Measurements from ENCODE around the gene ANK2.
"Not testable (repeated sequence)": the region's sequence is repeated elsewhere in the genome, so short reads cannot be mapped to it uniquely, and the experiment has no call there.

The ANK2 gene

DNA sequence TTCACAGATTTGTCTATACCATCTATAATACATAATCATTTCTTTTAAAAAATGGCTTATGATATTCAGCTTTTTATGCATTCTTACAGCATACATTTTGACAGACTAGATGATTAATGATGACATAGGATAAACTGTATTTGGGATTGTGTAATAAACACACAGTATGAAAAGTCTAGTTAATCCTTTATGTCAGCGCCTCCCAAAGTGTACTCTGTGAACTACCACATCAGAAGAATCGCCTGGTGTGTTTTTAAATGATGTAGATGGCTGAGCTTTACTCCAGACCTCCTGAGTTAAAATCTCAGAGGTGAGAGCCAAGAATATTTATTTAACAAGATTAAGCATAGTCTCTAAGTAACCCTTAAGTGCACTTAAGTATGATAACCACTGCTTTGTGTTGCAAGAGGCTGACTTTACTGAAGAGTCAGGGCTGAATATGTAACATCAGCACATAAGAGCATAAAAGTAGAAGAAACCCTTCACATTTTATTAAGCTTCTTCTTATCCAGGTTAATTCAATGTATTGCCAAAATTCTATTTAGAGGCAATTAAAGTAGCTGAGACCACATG is 104.2 kb downstream of the ANK2 start:
- no peak for DNase-seq (ENCODE audit: low read depth)

DNA sequence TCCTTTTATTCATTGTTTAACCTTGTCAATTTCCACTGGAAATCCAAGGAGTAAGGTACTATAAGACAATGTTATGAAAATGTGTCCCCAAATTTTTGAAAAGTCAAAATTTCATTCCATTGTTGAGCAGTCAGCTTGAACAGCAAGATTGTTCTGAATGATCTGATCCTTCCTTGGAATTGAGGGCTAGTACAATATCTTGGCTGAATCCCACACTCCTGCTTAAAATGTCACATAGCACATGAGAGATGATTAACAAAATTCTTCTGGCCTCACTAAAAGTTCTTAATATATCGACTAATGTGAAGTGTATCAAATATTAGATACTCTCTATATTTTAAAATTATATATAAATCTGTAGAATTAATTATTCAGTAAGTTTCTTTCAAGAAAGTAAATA is 104.8 kb downstream of the ANK2 start:
- no peak for DNase-seq (ENCODE audit: low read depth)

DNA sequence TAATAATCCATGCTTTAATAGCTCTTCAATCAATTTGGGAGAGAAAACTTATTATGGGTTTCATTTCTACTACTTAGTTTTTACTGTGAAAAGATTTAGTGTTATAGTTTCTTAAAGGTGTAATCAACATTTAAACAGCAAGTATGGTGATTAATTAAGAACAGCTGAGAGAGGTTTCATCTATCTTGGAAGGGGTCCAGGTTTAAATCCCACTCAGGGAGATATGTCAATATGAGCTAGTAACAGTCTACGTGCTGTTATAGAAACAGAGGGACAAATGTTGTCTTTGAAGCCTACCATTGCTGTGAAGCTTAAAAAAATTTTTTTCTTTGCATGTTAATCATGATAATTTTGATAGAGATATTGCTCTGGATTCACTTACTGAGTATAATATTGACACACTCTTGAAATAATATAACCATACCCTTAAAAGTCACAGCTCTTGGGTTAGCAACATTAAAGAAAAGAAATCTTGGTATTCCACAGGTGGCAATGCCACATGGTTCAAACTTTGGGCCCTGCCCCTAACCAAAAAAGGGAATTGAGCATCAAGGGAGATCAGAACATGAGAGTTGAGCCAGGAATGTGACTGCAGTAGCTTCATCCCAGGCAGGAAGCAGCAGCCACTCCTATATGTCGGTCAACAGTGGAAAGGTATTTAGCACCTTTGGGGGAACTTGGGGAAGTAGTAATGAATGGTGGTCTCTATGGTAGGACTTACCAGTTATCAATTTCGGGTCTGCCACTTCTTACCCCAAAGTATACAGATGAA is 107.8 kb downstream of the ANK2 start:
- DNase-seq (ENCODE audit: low read depth), result no peak

GRCh38 chr4:113159942-113160545 is 110.6 kb downstream of the ANK2 start:
- DNase-seq (ENCODE audit: low read depth), result no peak

DNA sequence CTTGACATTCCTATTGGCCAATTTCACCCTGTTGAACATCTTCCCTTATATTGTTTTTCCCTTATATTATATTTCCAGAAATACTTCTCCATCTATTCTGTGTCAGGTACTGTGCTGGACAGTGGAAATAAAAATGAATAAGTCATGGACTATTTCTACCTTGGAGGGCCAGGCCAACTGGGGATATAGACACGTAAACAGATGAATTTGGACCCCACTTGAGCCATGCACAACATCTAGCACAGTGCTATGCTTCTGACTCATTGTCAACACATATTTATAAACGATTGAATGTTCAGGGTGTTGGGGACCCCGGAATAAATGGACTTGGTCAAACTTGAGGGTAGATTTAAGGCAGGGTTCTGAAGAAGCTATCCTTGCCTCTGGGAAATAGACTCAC is 111.1 kb downstream of the ANK2 start:
- DNase-seq (ENCODE audit: low read depth), result no peak

DNA sequence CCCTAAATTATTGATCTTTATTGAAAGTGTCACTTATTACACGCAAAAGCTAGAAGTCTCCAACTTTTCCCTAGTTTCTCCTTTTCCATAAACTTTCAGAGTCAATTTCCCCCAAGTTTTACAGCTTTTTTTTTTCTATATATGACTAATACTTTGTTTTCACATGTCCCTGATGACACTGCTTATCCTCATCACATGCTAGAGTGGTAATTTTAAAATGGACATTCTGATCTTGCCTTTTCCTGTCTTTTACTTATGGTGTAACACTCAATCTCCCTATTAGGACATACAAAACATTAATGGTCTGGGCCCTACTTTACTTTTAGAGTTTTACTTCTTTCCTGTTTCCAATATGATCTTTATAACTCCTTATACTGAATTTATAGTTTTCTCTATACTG is 112.6 kb downstream of the ANK2 start:
- DNase-seq (ENCODE audit: low read depth), result no peak

DNA sequence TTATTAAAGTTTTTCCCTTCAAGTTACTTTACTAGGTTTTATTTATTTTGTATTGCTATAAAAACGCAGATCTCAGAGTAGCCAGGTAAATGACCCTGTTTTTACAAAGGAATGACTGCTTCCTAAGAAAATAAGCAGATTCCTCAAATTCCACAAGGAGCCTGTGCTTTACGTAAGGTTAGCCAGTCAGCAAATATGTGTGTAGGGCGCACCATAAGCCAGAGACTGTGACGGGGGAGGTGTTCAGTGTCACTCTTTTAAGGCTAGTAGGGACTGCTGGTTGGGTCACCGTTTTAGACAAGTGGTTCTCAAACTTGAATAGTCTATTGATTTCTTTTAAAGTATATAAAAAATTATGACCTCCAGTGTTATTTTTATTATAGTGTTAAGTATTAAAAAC is 119.9 kb downstream of the ANK2 start:
- DNase-seq (ENCODE audit: low read depth), result no peak

- no peak for DNase-seq (ENCODE audit: low read depth)
Measured at GRCh38 chr4:113170115-113170804, 120.8 kb downstream of the ANK2 start.

DNA sequence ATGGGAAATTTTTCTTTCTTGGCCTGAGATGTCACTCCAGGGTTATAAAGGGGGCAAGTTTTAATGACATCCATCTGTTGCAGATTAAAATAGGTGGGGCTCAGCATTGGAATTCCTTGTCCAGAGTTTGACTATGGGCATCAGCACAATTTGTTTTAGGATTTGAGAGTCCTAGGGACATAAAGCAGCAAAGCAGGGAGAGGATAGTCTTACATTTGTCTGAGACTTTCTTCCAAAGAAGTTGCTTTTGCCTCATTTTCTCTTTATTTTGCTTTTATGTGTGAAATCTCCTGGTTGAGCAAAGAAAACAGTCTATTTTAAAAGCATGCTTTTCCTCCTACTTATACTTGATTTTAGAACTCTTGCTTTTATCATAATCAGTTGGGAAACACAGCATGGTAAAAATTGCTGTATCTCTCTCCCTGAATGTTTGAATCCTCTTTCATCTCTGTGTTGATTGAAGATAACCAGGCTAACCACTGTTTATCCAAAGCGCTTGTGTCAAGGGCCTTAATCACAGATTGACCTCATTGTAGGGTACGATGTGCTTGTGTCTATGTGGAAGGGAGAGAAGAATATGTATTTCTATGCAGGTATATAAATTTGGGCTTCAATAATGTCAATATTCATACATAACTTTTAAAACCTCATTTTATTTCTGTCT is 121.5 kb downstream of the ANK2 start:
- no peak for DNase-seq (ENCODE audit: low read depth)

DNA sequence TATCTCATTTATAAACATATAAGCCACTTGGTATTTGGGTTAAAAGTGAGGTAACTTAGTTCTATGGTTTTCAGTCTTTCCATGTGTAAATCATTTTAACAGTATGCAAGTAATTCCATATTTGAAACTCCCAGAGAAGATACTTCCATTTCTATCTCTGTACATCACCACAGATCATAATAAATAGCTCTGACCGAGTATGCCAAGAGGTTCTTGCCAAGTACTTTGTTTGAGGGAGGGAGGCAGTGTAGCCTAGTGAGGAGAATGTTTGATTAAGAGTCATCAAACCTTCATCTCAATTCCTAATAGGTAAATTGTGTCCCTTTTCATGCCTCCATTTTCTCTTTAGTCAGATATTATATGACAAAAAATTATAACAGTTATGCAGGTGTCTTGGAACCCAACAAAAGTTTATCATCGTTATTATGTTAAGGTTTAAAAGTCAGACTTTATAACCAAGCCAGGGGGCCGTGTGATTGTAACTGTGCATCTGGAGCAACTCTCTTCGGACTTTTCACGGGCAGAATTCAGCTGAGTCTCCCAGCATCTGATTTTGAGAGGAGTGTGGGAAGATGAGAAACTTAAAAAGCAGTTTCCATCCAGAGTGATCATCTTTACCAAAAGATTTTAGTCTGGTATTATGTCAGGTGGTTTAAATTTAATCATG is 123.8 kb downstream of the ANK2 start:
- no peak for DNase-seq (ENCODE audit: low read depth)

GRCh38 chr4:113173793-113174264 is 124.4 kb downstream of the ANK2 start:
- no peak for DNase-seq (ENCODE audit: low read depth)

GRCh38 chr4:113179091-113179490 is 129.6 kb downstream of the ANK2 start:
- DNase-seq (ENCODE audit: low read depth), result no peak

GRCh38 chr4:113179996-113180395 is 130.5 kb downstream of the ANK2 start:
- DNase-seq (ENCODE audit: low read depth), result no peak

DNA sequence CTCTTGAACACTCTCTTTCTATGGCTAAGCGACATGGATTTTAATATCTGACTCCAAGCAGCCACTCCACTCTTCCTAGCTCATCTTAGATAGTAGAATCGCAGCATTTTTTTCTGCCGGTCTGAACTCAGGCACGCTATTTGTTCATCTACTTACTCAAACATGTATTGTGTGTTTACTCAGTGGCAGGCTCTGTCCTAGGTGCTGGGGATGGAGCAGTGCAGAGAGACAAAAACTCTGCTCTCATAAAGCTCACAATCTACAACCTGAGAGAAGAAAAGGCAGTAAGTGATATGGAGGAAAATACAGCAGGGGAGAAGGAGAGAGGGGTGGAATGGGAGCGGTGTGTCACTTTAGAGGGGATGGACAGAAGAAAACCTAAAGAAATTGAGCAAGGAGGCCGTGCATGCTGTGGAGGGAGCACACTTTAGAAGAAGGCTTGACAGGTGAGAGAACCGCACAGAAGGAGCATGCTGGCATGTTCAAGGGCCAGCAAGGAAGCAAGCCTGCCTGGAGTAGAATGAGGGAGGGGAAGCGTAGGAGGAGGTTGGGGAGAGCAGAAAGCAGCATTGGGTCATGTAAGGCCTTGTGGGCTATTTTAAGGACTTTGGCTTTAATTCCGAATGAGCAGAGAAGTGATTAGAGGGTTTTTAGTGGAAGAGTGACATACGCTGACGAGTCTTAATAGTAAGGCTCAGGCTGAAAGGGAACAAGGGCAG is 132.0 kb downstream of the ANK2 start:
- no peak for DNase-seq (ENCODE audit: low read depth)

- DNase-seq (ENCODE audit: low read depth), result no peak
Measured at GRCh38 chr4:113183032-113183605, 133.7 kb downstream of the ANK2 start.

DNA sequence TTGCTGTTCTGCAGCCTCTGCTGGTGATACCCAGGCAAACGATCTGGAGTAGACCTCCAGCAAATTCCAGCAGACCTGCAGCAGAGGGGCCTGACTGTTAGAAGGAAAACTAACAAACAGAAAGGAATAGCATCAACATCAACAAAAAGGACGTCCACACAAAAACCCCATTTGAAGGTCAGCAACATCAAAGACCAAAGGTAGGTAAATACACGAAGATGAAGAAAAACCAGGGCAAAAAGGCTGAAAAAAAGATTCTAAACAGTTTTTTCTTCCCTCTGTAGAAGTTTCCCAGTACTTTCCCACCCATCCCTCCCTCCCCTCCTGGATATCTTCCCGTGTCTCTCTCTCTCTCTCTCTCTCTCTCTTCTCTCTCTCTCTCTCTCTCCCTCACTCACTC is 136.8 kb downstream of the ANK2 start:
- DNase-seq (ENCODE audit: low read depth), result not testable (repeated sequence)

GRCh38 chr4:113186913-113187312 is 137.5 kb downstream of the ANK2 start:
- DNase-seq (ENCODE audit: low read depth), result no peak

DNA sequence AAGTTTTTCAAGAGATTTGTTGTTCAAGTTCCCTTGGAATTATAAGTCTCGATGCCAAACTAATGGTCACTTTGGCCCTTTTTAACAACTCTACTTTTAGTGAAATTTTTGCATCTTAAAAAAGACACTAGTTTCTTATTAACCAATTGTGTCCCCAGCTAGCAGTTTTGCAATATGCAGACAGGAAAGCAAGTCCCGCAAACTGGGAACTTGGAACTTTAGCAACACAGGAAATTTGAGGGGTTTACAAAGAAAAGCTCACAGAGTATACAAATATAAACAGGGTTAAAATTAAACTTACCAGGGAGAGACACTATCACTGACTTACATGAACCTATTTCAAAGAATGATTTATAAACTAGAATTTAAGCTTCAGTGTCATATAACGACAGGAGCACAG is 137.9 kb downstream of the ANK2 start:
- DNase-seq (ENCODE audit: low read depth), result no peak

- no peak for DNase-seq (ENCODE audit: low read depth)
Measured at GRCh38 chr4:113189546-113189945, 140.1 kb downstream of the ANK2 start.

GRCh38 chr4:113209153-113209552 is 159.7 kb downstream of the ANK2 start:
- no peak for DNase-seq (ENCODE audit: low read depth)
